Neuron (in vitro differentiated cells): ENCODE measurements around the gene SNX14.

Source experiments
- H2AFZ ChIP-seq: one replicate; pipeline ENCODE4 v1.6.1; 2013; ENCODE audit warnings: low read depth, mild to moderate bottlenecking, inconsistent platforms, low read length, moderate library complexity
- H3K27me3 ChIP-seq: one replicate; pipeline ENCODE4 v1.6.1; 2013; ENCODE audit warnings: low read length; ENCODE audit not compliant: insufficient read depth
- H3K36me3 ChIP-seq: one replicate; pipeline ENCODE4 v1.6.1; 2013; ENCODE audit warnings: low read length; ENCODE audit not compliant: insufficient read depth
- H3K4me1 ChIP-seq: one replicate; pipeline ENCODE4 v1.6.1; 2013; ENCODE audit warnings: low read length; ENCODE audit not compliant: insufficient read depth
- H3K4me3 ChIP-seq: 2 replicates; pipeline ENCODE4 v1.5.1; 2013; ENCODE audit warnings: mild to moderate bottlenecking, low read length, moderate library complexity
- H3K9me3 ChIP-seq: one replicate; pipeline ENCODE4 v1.6.1; 2013; ENCODE audit warnings: low read length

The SNX14 gene

GRCh38 chr6:85482905-85483700 lies 110.6 kb downstream of the SNX14 start:
- H3K9me3 ChIP-seq: no peaks in the 10 kb centered on the region
- H3K4me1 ChIP-seq: peaks cover 4% of the 10 kb centered on the region
- H3K36me3 ChIP-seq: no peaks in the 10 kb centered on the region
- no peak overlapping the region for H2AFZ ChIP-seq
- no peaks in the 10 kb centered on the region for H3K27me3 ChIP-seq
- no peak overlapping the region for H3K4me3 ChIP-seq

DNA sequence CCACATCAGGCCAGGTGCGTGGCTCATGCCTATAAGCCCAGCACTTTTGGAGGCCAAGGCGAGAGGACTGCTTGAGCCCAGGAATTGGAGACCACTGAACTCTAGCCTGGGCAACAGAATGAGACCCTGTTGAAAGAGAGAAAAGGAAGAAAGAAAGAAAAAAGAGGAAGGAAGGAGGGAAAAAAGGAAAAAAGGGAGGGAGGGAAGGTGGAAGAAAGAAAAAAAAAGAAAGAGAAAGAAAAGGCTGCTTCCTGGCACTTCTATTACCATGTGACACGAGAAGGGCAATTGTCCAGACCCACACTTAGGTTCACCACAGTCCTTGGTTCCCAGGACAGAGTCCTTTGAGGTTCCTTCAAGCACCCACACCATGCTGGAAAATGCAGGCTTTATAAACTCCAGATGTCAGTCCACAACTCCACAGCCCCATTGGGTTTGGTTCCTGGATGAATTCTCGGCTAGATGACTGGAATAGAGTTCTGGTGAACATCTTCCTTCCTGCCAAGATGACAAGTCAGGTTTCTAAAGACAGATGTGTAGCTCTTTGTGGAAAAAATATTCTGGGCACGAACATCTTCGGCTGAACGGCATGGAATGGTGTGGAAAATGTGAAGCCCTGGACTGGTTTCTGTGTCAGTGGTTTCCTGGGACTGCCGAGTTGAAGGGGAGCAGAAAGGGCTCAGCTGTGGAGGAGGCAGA lies 111.3 kb downstream of the SNX14 start:
- Histone ChIP-seq H3K4me3 (no peak overlapping the region), H3K4me1 (peaks cover 4% of the 10 kb centered on the region), H3K9me3 (no peaks in the 10 kb centered on the region), H3K36me3 (no peaks in the 10 kb centered on the region), H3K27me3 (no peaks in the 10 kb centered on the region), H2AFZ (no peak overlapping the region)

DNA sequence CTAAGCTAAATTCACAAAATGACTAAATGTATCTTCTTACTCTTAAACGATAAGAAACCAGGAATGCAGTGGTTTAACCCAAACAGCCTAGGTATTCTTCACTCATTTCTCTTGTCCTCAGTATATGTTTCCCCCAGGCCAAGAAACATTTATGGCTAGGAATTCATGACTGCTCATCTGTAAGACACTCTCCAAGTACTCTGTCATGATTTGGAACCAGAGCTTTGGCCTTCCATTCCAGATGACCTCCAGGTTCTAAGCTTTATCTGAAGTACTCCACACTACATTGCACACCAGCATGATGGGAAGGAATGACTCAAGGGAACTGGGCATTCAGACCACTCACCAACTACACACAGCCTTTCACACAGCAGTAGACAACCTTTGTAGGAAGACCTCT lies 114.5 kb downstream of the SNX14 start:
- Histone ChIP-seq H3K9me3 (no peaks in the 10 kb centered on the region), H3K27me3 (no peaks in the 10 kb centered on the region)

GRCh38 chr6:85476532-85476931 lies 117.1 kb downstream of the SNX14 start:
- Histone ChIP-seq H3K4me1 (no peaks in the 10 kb centered on the region), H3K4me3 (no peak overlapping the region), H2AFZ (no peak overlapping the region), H3K36me3 (no peaks in the 10 kb centered on the region), H3K9me3 (no peaks in the 10 kb centered on the region), H3K27me3 (no peaks in the 10 kb centered on the region)

More for the DNA sequence above, 114.5 kb downstream of the SNX14 start:
- H3K4me3 ChIP-seq: no peak overlapping the region
- H3K4me1 ChIP-seq: no peaks in the 10 kb centered on the region
- no peaks in the 10 kb centered on the region for H3K36me3 ChIP-seq
- H2AFZ ChIP-seq: no peak overlapping the region

DNA sequence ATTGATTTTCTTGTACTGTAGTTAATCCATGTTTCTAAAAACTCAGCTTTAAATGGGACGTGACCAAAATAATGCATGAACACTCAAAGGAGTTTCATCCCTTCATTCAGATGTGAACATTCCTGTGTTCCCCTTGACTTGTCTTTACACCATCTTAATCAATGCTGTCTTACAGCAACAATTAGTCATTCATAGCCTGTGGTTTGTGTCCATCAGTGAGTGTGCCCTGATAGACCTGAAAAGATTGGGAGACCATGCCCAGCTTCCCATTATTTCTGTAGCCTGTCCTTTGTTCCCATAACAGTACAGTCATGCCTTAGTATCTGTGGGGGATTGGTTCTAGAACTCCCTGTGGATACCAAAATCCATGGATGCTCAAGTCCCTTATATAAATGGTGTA lies 119.9 kb downstream of the SNX14 start:
- no peaks in the 10 kb centered on the region for H3K27me3 ChIP-seq
- H3K36me3 ChIP-seq: no peaks in the 10 kb centered on the region
- no peak overlapping the region for H3K4me3 ChIP-seq
- no peaks in the 10 kb centered on the region for H3K9me3 ChIP-seq
- H2AFZ ChIP-seq: no peak overlapping the region
- H3K4me1 ChIP-seq: no peaks in the 10 kb centered on the region

DNA sequence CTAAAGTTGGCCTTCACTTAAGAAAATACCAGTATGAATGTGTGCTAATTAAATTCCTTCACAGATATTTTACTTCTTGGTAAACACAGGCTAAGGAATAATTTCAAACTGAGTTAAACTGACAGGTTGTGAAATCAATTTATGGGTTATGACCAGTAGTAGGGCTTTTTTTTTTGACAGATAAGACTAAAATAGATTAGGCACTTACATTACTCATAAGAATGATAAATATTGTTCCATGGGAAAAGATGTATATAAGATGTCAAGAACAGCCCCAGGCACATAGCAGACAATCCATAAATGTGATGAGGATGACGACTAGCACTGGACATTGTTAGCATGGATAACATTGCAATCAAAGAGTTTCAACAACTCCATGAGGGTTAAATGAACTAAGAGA lies 120.9 kb downstream of the SNX14 start:
- H3K27me3 ChIP-seq: no peaks in the 10 kb centered on the region
- no peaks in the 10 kb centered on the region for H3K9me3 ChIP-seq

DNA sequence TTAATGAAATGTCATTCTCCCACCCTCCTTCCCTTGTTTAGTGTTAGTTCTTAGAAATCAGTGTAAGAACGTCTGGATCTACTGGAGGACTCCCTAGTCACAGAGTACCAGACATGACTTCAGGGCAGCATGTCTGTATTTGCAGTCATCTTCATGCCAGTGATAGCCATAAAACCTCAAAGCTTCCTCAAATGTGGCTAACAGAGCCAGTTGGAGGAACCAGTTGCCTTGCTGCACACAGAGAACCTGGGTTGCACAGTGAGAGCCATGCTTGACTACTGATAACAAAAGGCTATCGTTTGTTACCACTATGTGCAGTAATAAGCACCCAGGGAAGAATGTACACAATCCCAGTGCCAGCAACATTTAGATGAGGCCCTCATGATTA lies 123.6 kb downstream of the SNX14 start:
- no peaks in the 10 kb centered on the region for H3K4me1 ChIP-seq
- no peaks in the 10 kb centered on the region for H3K27me3 ChIP-seq
- no peak overlapping the region for H3K4me3 ChIP-seq
- H3K9me3 ChIP-seq: no peaks in the 10 kb centered on the region
- no peak overlapping the region for H2AFZ ChIP-seq
- H3K36me3 ChIP-seq: no peaks in the 10 kb centered on the region

More for the DNA sequence above, 120.9 kb downstream of the SNX14 start:
- Histone ChIP-seq H2AFZ (no peak overlapping the region), H3K4me1 (no peaks in the 10 kb centered on the region), H3K36me3 (no peaks in the 10 kb centered on the region), H3K4me3 (no peak overlapping the region)

- Histone ChIP-seq H3K4me1 (no peaks in the 10 kb centered on the region), H3K36me3 (no peaks in the 10 kb centered on the region), H3K27me3 (no peaks in the 10 kb centered on the region), H2AFZ (no peak overlapping the region), H3K9me3 (no peaks in the 10 kb centered on the region), H3K4me3 (no peak overlapping the region)
Observed at GRCh38 chr6:85469276-85470022, 124.2 kb downstream of the SNX14 start.

DNA sequence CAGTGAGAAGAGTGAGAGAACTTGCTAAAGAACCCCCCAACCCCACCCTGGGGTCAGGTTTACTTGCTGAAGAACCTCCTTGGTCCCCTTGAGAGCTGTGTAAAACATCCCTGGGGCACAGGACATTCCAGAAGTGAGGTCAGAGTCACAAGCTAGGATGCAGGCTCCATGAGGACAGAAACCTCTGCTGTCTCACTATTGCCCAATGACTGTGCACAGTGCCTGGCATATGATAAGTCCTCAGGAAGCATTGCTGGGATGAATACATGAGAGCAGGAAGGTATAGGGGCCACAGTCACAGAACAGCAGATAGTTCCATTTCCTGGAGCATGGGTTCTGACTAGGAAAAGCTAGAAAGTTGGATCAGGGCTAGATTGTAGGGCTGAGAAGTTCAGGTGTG lies 125.3 kb downstream of the SNX14 start:
- Histone ChIP-seq H3K27me3 (no peaks in the 10 kb centered on the region), H3K9me3 (no peaks in the 10 kb centered on the region), H2AFZ (no peak overlapping the region), H3K4me1 (peaks cover 5% of the 10 kb centered on the region), H3K4me3 (no peak overlapping the region), H3K36me3 (no peaks in the 10 kb centered on the region)

GRCh38 chr6:85465762-85466161 lies 127.9 kb downstream of the SNX14 start:
- Histone ChIP-seq H3K36me3 (no peaks in the 10 kb centered on the region), H3K9me3 (no peaks in the 10 kb centered on the region), H2AFZ (no peak overlapping the region), H3K4me3 (no peak overlapping the region), H3K27me3 (no peaks in the 10 kb centered on the region), H3K4me1 (peaks cover 5% of the 10 kb centered on the region)

DNA sequence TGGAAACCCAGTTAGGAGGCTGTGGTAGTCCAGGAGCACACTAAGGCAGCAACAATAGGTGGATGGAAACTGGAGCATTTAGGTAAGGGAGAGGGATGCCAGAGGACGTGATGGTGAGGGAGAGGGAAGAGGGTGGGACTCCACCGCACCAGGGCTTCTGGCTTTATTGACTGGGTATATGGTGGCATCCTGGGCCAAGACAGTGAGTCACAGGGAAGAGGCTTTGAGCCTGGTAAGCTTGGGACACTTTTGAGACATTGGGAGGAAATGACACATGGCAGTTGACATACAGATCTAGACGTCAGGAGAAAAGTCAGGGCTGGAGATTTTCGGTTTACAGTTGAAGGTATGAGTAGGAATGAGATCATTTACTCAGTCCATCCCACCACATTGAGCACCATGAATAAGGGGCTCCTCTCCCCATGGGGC lies 128.9 kb downstream of the SNX14 start:
- H3K4me3 ChIP-seq: no peak overlapping the region
- no peaks in the 10 kb centered on the region for H3K27me3 ChIP-seq
- H3K36me3 ChIP-seq: no peaks in the 10 kb centered on the region
- no peaks in the 10 kb centered on the region for H3K9me3 ChIP-seq
- H2AFZ ChIP-seq: no peak overlapping the region
- peaks cover 9% of the 10 kb centered on the region for H3K4me1 ChIP-seq

- no peaks in the 10 kb centered on the region for H3K9me3 ChIP-seq
- no peaks in the 10 kb centered on the region for H3K27me3 ChIP-seq
- H3K36me3 ChIP-seq: no peaks in the 10 kb centered on the region
- H3K4me3 ChIP-seq: no peak overlapping the region
- no peak overlapping the region for H2AFZ ChIP-seq
- H3K4me1 ChIP-seq: peaks cover 9% of the 10 kb centered on the region
Observed at GRCh38 chr6:85464260-85464644, 129.4 kb downstream of the SNX14 start.

DNA sequence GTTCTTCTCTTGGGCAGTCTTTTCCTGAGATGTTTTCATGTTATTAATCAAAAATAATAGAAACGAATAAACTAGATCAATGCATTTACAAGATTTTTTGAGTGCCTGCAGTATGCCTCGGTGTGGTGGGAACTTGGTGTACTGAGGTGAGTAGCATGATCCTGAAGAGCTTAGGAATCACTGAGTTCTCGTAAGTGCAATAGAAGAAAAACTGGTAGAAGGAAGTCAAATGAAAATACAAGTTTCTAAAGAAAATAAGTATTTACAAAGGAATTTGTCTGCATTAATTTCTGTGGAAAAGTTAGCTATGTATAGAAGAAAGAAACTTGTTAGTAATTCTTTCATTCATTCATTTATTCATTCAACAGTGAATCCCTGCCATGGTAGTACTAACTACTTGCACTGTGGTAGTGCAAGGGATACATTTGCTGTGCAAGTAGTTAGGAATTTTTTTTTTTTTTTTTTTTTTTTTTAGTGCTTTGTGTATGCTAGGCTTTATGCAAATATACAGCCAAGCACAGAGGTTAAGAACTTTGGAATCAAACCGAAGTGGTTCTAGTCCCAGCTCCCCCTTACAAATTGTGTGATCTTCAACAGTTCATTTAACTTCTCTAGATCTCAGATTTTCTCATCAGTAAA lies 129.9 kb downstream of the SNX14 start:
- Histone ChIP-seq H2AFZ (no peak overlapping the region), H3K27me3 (no peaks in the 10 kb centered on the region), H3K4me3 (no peak overlapping the region), H3K36me3 (no peaks in the 10 kb centered on the region), H3K9me3 (no peaks in the 10 kb centered on the region), H3K4me1 (peaks cover 9% of the 10 kb centered on the region)
